B cell (primary cell): Measurements from ENCODE around the gene CHRNA5. TPM values are rescaled to one million over a fixed set of nuclear protein-coding genes. Genes with fewer than 3 reads are reported as not detected.

ENCODE experiments used
- ATAC-seq: fragments of 200-7000 bp; cut with Tn5 transposase; one replicate; pipeline ENCODE4 v1.10.0; 2021; ENCODE audit warnings: low read depth, mild to moderate bottlenecking, moderate number of reproducible peaks, moderate library complexity
- CTCF ChIA-PET: fragments of 350-600 bp; sonication (Branson Sonifier 250); formaldehyde crosslinking; loops from one replicate; lab custom pipeline; 2021; ENCODE audit warnings: antibody characterized with exemption, inconsistent platforms; lab: Charles Lee
- POLR2A ChIA-PET: fragments of 350-600 bp; sonication (Branson Sonifier 250); formaldehyde crosslinking; loops from one replicate; lab custom pipeline; 2021; ENCODE audit warnings: antibody characterized with exemption; lab: Charles Lee
- DNase-seq: peaks from one replicate; pipeline ENCODE4 v3.0.0; 2013
- H2AFZ ChIP-seq: 2 replicates; pipeline ENCODE4 v1.6.1; 2012; ENCODE audit warnings: mild to moderate bottlenecking, low read depth, low read length; ENCODE audit not compliant: insufficient read depth, poor library complexity, severe bottlenecking
- H3K27ac ChIP-seq, 2 donors: 1 replicate in 1 of 2; 2 replicates in 1 of 2; pipeline ENCODE4 v1.5.1; 2012 to 2013; ENCODE audit warnings: low read length in 2 of 2, mild to moderate bottlenecking in 2 of 2, moderate library complexity in 1 of 2
- H3K27me3 ChIP-seq, 4 experiments: fragments of 200-600 bp in 1 of 4; sonication (generic) in 1 of 4; replicated peaks in 1 of 4; 1 replicate in 2 of 4; 2 replicates in 2 of 4; pipeline versions ENCODE4 v1.6.1 to v1.7.0; 2013 to 2016; ENCODE audit warnings: low read length in 3 of 4, mild to moderate bottlenecking in 2 of 4, mixed read lengths in 1 of 4, moderate library complexity in 1 of 4; ENCODE audit not compliant: insufficient read depth in 4 of 4, control insufficient read depth in 3 of 4; ENCODE audit errors: control extremely low read depth in 1 of 4
- H3K36me3 ChIP-seq, 2 experiments: replicated peaks in 1 of 2; 1 replicate in 1 of 2; 2 replicates in 1 of 2; pipeline versions ENCODE4 v1.6.1 to v1.7.1; 2013; ENCODE audit warnings: low read length in 1 of 2; ENCODE audit not compliant: insufficient read depth in 2 of 2, control insufficient read depth in 1 of 2; ENCODE audit errors: control extremely low read depth in 1 of 2, extremely low read depth in 1 of 2
- H3K4me1 ChIP-seq, 2 donors: fragments of 200-600 bp in 1 of 2; sonication (generic) in 1 of 2; 1 replicate in 1 of 2; 2 replicates in 1 of 2; pipeline versions ENCODE4 v1.5.1 to v1.6.1; 2013 to 2017; ENCODE audit warnings: low read length in 2 of 2; ENCODE audit not compliant: control insufficient read depth in 2 of 2, insufficient read depth in 2 of 2
- H3K4me2 ChIP-seq: replicated peaks from 2 replicates; pipeline ENCODE3; 2012; ENCODE audit warnings: mild to moderate bottlenecking, low read depth, low read length; ENCODE audit not compliant: poor library complexity, severe bottlenecking
- H3K4me3 ChIP-seq, 5 experiments: fragments of 200-600 bp in 1 of 5; sonication (generic) in 1 of 5; 1 replicate in 3 of 5; 2 replicates in 2 of 5; pipeline versions ENCODE4 v1.5.1 to v1.7.0; 2011 to 2016; ENCODE audit warnings: low read length in 4 of 5, mild to moderate bottlenecking in 4 of 5, low read depth in 2 of 5, control low read depth in 1 of 5, moderate library complexity in 1 of 5; ENCODE audit not compliant: insufficient read depth in 1 of 5; ENCODE audit errors: control extremely low read depth in 1 of 5, extremely low read depth in 1 of 5
- H3K79me2 ChIP-seq: fragments of 200-600 bp; sonication (generic); one replicate; pipeline ENCODE4 v1.6.0; 2016; ENCODE audit warnings: low read length; ENCODE audit not compliant: control insufficient read depth, insufficient read depth
- H3K9ac ChIP-seq: fragments of 200-600 bp; sonication (generic); 2 replicates; pipeline ENCODE4 v1.6.1; 2017; ENCODE audit warnings: mild to moderate bottlenecking, low read length, moderate library complexity
- H3K9me3 ChIP-seq, 3 donors: one replicate each; pipeline versions ENCODE4 v1.6.1 to v1.7.1; 2013; ENCODE audit warnings: low read length in 2 of 3; ENCODE audit not compliant: control insufficient read depth in 2 of 3, insufficient read depth in 1 of 3; ENCODE audit errors: control extremely low read depth in 1 of 3
- H4K20me1 ChIP-seq: 2 replicates; pipeline ENCODE4 v1.6.0; 2012; ENCODE audit warnings: mild to moderate bottlenecking, low read length; ENCODE audit not compliant: insufficient read depth, control insufficient read depth, poor library complexity, severe bottlenecking
- H3K27ac Mint-ChIP-seq: one replicate; pipeline ENCODE4 v1.8.0; 2021; ENCODE audit warnings: mixed read lengths
- H3K27me3 Mint-ChIP-seq: one replicate; pipeline ENCODE4 v1.8.0; 2021; ENCODE audit warnings: mixed read lengths
- H3K4me1 Mint-ChIP-seq: one replicate; pipeline ENCODE4 v1.8.0; 2021; ENCODE audit warnings: mixed read lengths
- H3K4me3 Mint-ChIP-seq: one replicate; pipeline ENCODE4 v1.8.0; 2021; ENCODE audit warnings: mixed read lengths
- H3K9me3 Mint-ChIP-seq: one replicate; pipeline ENCODE4 v1.8.0; 2022; ENCODE audit warnings: mixed read lengths; ENCODE audit not compliant: insufficient read depth
- EZH2 ChIP-seq: IDR thresholded peaks from 2 replicates; pipeline ENCODE4 v1.6.1; 2012; ENCODE audit warnings: borderline replicate concordance, low read depth, mild to moderate bottlenecking, moderate library complexity, low read length; ENCODE audit not compliant: insufficient read depth, poor library complexity, severe bottlenecking
- WGBS: methylation state at CpG from one replicate; pipeline ENCODE4 v1.1.5; 2013; ENCODE audit warnings: missing lambda C conversion rate; ENCODE audit not compliant: insufficient coverage; 5-methylcytosine and 5-hydroxymethylcytosine counted together
- intact Hi-C: fragments of 100-400 bp; cut with micrococcal nuclease; formaldehyde crosslinking; loops from one replicate; pipeline ENCODE4 v1.10.0; 2022
- polyA plus RNA-seq: library from polyadenylated mRNA; depleted of rRNA; stranded (reverse); fragments of >200 nt; gene quantifications from 2 replicates; pipeline ENCODE4 v1.2.3, GENCODE V29; 2012
- total RNA-seq, 2 donors: library from RNA; stranded (reverse); fragments of 120-200 nt in 1 of 2; gene quantifications; 1 replicate in 1 of 2; 2 replicates in 1 of 2; pipeline versions ENCODE4 v1.2.3 to v1.2.4, GENCODE V29; 2013 to 2022
- TF ChIP-seq, protein P1 (sequence below): fragments of 200-600 bp; IDR thresholded peaks from one replicate; pipeline ENCODE4 v1.8.0; 2022; ENCODE audit warnings: antibody characterized with exemption, mild to moderate bottlenecking

CHRNA5 gene
- total and polyA plus RNA-seq, 2 donors (not counting 1 experiment from before 2014, with no cell fraction given): 0.09 to 1.2 TPM

DNA sequence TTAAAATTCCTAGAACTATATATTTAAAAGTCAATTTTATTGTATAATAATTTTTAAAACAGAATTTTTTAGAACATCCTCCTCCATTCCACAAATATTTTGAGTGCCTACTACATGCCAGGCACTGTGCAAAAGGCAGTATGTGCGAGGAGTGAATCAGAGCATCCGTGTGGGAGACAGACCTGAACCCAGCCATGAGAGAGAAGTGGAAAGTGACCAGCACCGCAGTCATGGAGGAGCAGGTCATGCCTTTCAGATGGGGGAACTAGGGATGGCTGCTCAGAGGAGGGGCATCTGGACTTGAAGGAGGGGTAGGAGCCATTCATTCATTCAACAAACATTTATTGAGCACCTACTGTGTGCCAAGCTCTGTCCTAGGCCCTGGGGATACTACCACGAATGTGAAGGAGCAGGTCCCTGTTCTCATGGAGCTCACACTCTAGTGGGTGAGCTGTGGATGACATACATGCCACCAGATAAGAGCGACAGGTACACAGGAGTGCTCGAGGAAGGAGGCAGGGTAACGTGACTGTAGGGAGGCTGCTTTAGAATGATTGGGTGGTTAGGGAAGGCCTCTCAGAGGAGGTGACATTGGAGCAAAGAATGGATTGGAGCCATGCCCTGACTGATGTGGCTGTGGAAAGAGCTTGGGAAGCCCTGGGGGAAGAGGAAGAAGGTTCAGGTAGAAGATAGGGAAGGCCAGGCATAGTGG lies 58.6 kb downstream of the CHRNA5 start:
- Histone ChIP-seq H3K79me2 (no peaks in the 10 kb centered on the region), H3K27ac (no peak overlapping the region), H3K9me3 (no peaks in the 10 kb centered on the region), H3K4me2 (no peak overlapping the region), H3K27me3 (peaks cover 0 to 25% (median 10%) of the 10 kb centered on the region in 4 experiments), H4K20me1 (no peaks in the 10 kb centered on the region), H3K9ac (no peak overlapping the region), H2AFZ (no peak overlapping the region), H3K4me3 (no peak overlapping the region), H3K4me1 (peaks cover 4 to 12% of the 10 kb centered on the region in 2 donors), H3K36me3 (no peaks in the 10 kb centered on the region)
- Mint-ChIP-seq H3K4me3 (no peak overlapping the region), H3K27me3 (peaks cover 43% of the 10 kb centered on the region), H3K9me3 (no peaks in the 10 kb centered on the region), H3K4me1 (no peaks in the 10 kb centered on the region), H3K27ac (no peak overlapping the region)
- DNase-seq: no peak
- TF ChIP-seq EZH2: no peak
- TF ChIP-seq, protein P1, sequence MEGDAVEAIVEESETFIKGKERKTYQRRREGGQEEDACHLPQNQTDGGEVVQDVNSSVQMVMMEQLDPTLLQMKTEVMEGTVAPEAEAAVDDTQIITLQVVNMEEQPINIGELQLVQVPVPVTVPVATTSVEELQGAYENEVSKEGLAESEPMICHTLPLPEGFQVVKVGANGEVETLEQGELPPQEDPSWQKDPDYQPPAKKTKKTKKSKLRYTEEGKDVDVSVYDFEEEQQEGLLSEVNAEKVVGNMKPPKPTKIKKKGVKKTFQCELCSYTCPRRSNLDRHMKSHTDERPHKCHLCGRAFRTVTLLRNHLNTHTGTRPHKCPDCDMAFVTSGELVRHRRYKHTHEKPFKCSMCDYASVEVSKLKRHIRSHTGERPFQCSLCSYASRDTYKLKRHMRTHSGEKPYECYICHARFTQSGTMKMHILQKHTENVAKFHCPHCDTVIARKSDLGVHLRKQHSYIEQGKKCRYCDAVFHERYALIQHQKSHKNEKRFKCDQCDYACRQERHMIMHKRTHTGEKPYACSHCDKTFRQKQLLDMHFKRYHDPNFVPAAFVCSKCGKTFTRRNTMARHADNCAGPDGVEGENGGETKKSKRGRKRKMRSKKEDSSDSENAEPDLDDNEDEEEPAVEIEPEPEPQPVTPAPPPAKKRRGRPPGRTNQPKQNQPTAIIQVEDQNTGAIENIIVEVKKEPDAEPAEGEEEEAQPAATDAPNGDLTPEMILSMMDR: no peak
- 90% methylated on average over 6 of the region's 7 CpGs for WGBS
- ATAC-seq: no peak
- CTCF ChIA-PET: interaction anchor here (1.1 kb wide), 1 partner anchor 86 kb away, joined by 4 read pairs; no protein-coding TSS in a partner anchor
- intact Hi-C loops: no loop called here
- POLR2A ChIA-PET: no interaction called here
